Measurements from ENCODE around the gene STAT2. TPM values are rescaled to one million over a fixed set of nuclear protein-coding genes. Genes with fewer than 3 reads are reported as not detected.
"Not testable (repeated sequence)": the region's sequence is repeated elsewhere in the genome, so short reads cannot be mapped to it uniquely, and the experiment has no call there.

Gene STAT2
- total RNA-seq (100 to 1,000 TPM; 119 to 291 (median 182) TPM), polyA plus RNA-seq (10 to 100 TPM; 64.1 to 80.3 TPM), total RNA-seq (187 reads per million, percentile 92 among the genes with 10 or more reads in this experiment)

DNA sequence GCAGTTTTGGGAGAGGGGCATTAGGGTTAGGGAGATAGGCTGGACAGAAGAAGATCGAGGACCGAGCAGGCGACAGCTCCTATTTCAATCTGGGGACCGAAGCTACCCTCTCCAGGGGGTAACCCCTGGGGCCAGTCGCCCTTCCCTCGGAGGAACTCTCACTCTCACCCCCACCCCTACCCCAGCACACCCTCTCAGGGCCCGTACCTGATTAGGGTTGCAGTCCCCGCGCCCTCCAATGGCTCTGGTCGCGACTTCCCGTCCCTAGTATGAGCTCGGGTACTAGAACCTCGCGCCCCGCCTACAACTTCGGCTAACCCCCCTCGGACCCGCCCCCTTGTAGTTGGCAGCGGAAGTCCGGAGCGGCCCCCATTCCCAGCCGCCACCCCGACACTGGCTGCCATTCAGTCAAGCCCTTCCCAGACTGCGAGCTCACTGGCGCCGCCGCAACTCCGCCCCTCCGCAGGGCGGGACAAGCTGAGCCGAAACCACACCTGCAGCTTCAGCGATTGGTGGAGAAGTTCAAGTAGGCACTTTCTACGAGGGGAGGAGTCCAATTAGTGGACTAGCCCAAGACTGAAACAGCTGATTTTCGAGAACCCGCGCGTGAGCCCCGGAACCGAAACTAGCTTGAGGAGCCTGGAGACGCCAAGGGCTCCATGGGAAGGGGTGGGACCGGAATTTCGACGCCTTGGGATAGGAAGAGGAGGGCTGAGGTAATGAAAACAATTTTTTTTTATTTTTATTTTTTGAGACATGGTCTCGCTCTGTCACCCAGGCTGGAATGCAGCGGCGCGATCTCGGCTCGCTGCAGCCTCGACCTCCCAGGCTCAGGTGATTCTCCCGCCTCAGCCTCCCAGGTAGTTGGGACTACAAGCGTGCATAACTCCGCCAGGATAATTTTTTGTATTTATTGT lies at the start of gene STAT2:
Gene STAT2 (minus strand): TSS at position 257 of the 917 bp plus-strand sequence. CDS start 3,536 bp downstream, outside the sequence.
- ChIA-PET CTCF (interaction anchor here (0.5 to 2.3 kb wide), 17 partner anchors 9 to 765 kb away, joined by 3 to 17 read pairs (median 5); partner anchors contain the start of genes CNPY2, IL23A and TIMELESS), POLR2A (interaction anchor here (0.6 to 7.8 kb wide), 35 partner anchors 9 to 1857 kb away, joined by 3 to 156 read pairs (median 4); partner anchors contain the start of genes ATP5F1B, BLOC1S1, CNPY2 and IL23A)
- H3K9me3 Mint-ChIP-seq, result no peaks in the 10 kb centered on the region
- H3K27me3 ChIP-seq (ENCODE audit: control insufficient read depth in 2 of 2, insufficient read depth in 2 of 2, low read length in 2 of 2), result no peaks in the 10 kb centered on the region
- peaks cover 14 to 40% (median 27%) of the 10 kb centered on the region in 7 donors for H3K4me1 Mint-ChIP-seq
- H3K4me1 ChIP-seq (ENCODE audit: control insufficient read depth in 2 of 2, insufficient read depth in 2 of 2, low read length in 2 of 2), result peaks cover 16 to 17% of the 10 kb centered on the region in 2 donors
- peak within 1 kb of the TSS; percentile 79 for H3K27ac ChIP-seq (ENCODE audit: low read depth, low read length)
- peak within 1 kb of the TSS; percentile 90 to 98 (median 96) for H3K27ac Mint-ChIP-seq
- intact Hi-C loops (cut with micrococcal nuclease), result loop anchor here (1.0 to 2.0 kb wide), 22 partner anchors 22 to 543 kb away; partner anchors contain the start of genes CS (in 2 of the 2), IL23A (in 2 of the 2), NABP2 (in 2 of the 2) and SPRYD4 (in 2 of the 2)
- no peaks in the 10 kb centered on the region for H3K27me3 Mint-ChIP-seq
- DNase-seq, result peak; percentile 94 to 100 (median 99)
- H3K9me3 ChIP-seq (ENCODE audit: control insufficient read depth in 2 of 3, low read length in 3 of 3), result no peaks in the 10 kb centered on the region
- H3K36me3 ChIP-seq (ENCODE audit: control insufficient read depth in 2 of 3, insufficient read depth in 3 of 3, low read length in 3 of 3), result peaks cover 6 to 13% (median 10%) of the 10 kb centered on the region in 3 experiments
- ATAC-seq, result peak; percentile 97
- H3K36me3 Mint-ChIP-seq, result peaks cover 0 to 17% (median 5%) of the 10 kb centered on the region in 5 donors
- H3K4me3 Mint-ChIP-seq, result peak within 1 kb of the TSS; percentile 83 to 99 (median 96)
- H3K4me3 ChIP-seq (ENCODE audit: low read length), result peak within 1 kb of the TSS; percentile 89

DNA sequence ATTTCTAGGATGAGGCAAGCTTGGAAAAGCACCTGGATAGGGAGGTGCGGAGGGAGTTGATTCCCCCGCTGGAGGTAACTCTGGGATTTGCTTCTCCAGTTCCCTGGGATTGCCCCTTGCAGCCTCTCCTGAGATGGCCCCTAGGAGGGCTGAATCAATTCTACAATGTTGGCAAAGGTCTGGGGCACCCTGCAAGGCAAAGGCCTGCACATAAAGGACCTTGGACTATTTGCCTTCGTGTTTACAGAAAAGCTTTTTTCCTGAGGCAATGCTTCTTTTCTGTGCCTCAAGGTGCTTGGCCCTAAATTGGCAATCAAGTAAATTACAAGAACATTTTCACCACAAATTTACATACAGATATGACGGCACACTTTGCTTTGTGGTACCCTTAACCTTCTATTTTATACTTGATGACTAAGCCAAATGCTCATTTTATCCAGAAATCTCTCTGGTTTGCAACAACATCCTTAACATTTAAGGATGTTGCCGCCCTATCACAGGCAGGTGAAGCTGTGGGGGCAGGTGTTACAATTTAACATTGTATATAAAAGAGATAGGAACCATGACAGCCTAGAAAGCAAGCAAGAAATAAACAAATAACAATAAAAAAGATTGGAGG lies 49.0 kb upstream of the STAT2 start:
- Mint-ChIP-seq H3K27me3 (no peaks in the 10 kb centered on the region), H3K4me3 (no peak overlapping the region), H3K9me3 (no peaks in the 10 kb centered on the region), H3K4me1 (no peaks in the 10 kb centered on the region), H3K36me3 (no peaks in the 10 kb centered on the region), H3K27ac (no peak overlapping the region)
- Histone ChIP-seq H3K36me3 (ENCODE audit: control insufficient read depth in 2 of 3, insufficient read depth in 3 of 3, low read length in 3 of 3) (no peaks in the 10 kb centered on the region), H3K27me3 (ENCODE audit: control insufficient read depth in 2 of 2, insufficient read depth in 2 of 2, low read length in 2 of 2) (no peaks in the 10 kb centered on the region), H3K9me3 (ENCODE audit: control insufficient read depth in 2 of 3, low read length in 3 of 3) (no peaks in the 10 kb centered on the region), H3K4me3 (ENCODE audit: low read length) (no peak overlapping the region), H3K27ac (ENCODE audit: low read depth, low read length) (no peak overlapping the region), H3K4me1 (ENCODE audit: control insufficient read depth in 2 of 2, insufficient read depth in 2 of 2, low read length in 2 of 2) (no peaks in the 10 kb centered on the region)
- no peak for DNase-seq
- CTCF ChIA-PET, result no interaction called here
- POLR2A ChIA-PET, result no interaction called here
- intact Hi-C loops (cut with micrococcal nuclease), result no loop called here
- ATAC-seq, result no peak

DNA sequence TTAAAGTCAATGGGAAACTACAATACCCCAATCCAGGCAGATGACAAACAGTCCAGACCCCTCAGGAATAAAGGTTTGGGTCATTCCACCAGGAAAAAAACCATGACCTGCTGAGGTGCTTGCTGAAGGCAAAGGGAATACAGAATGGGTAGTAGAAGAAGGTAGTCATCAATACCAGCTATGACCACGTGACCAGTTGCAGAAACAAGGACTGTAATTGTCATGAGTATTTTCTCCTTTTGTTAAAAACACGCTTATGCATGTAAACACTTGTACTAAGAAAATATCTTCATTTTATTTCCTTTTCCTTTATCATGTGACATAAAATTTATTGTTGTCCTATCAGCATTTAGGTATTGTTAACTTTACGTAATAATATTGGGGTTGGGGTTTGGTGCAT lies 44.3 kb upstream of the STAT2 start:
- H3K27ac Mint-ChIP-seq; H3K36me3 Mint-ChIP-seq; ATAC-seq; H3K4me1 ChIP-seq (ENCODE audit: control insufficient read depth in 2 of 2, insufficient read depth in 2 of 2, low read length in 2 of 2); POLR2A ChIA-PET; H3K4me3 Mint-ChIP-seq; H3K4me3 ChIP-seq (ENCODE audit: low read length); H3K9me3 ChIP-seq (ENCODE audit: control insufficient read depth in 2 of 3, low read length in 3 of 3); H3K36me3 ChIP-seq (ENCODE audit: control insufficient read depth in 2 of 3, insufficient read depth in 3 of 3, low read length in 3 of 3); H3K9me3 Mint-ChIP-seq; H3K27me3 ChIP-seq (ENCODE audit: control insufficient read depth in 2 of 2, insufficient read depth in 2 of 2, low read length in 2 of 2); H3K27ac ChIP-seq (ENCODE audit: low read depth, low read length); DNase-seq; H3K4me1 Mint-ChIP-seq; CTCF ChIA-PET; H3K27me3 Mint-ChIP-seq; intact Hi-C loops (cut with micrococcal nuclease): not testable (repeated sequence)

DNA sequence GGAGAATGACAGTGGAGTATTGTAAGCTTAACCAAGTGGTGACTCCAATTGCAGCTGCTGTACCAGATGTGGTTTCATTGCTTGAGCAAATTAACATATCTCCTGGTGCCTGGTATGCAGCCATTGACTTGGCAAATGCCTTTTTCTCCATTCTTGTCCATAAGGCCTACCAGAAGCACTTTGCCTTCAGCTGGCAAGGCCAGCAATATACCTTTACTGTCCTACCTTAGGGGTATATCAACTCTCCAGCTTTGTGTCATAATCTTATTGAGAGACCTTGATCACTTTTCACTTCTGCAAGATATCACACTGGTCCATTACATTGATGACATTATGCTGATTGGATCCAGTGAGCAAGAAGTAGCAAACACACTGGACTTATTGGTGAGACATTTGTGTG lies 41.7 kb upstream of the STAT2 start:
- H3K4me3 ChIP-seq (ENCODE audit: low read length); H3K4me1 Mint-ChIP-seq; H3K27me3 ChIP-seq (ENCODE audit: control insufficient read depth in 2 of 2, insufficient read depth in 2 of 2, low read length in 2 of 2); H3K27ac ChIP-seq (ENCODE audit: low read depth, low read length); CTCF ChIA-PET; intact Hi-C loops (cut with micrococcal nuclease); H3K27ac Mint-ChIP-seq; H3K36me3 ChIP-seq (ENCODE audit: control insufficient read depth in 2 of 3, insufficient read depth in 3 of 3, low read length in 3 of 3); POLR2A ChIA-PET; H3K27me3 Mint-ChIP-seq; H3K9me3 ChIP-seq (ENCODE audit: control insufficient read depth in 2 of 3, low read length in 3 of 3); ATAC-seq; H3K4me1 ChIP-seq (ENCODE audit: control insufficient read depth in 2 of 2, insufficient read depth in 2 of 2, low read length in 2 of 2); DNase-seq; H3K4me3 Mint-ChIP-seq: not testable (repeated sequence)
- H3K9me3 Mint-ChIP-seq, result peaks cover 0 to 19% (median 9%) of the 10 kb centered on the region in 11 donors
- H3K36me3 Mint-ChIP-seq, result peaks cover 0 to 12% (median 8%) of the 10 kb centered on the region in 5 donors

DNA sequence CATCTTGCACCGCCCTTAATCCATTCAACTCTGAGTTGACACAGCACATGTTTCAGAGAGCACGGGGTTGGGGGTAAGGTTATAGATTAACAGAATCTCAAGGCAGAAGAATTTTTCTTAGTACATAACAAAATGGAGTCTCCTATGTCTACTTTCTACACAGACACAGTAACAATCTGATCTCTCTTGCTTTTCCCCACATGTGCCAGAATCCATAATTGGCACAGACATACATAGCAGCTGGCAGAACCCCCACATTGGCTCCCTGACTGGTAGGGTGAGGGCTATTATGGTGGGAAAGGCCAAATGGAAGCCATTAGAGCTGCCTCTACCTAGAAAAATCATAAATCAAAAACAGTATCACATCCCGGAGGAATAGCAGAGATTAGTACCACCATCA lies 41.2 kb upstream of the STAT2 start:
- H3K4me3 Mint-ChIP-seq; H3K27me3 Mint-ChIP-seq; H3K4me1 ChIP-seq (ENCODE audit: control insufficient read depth in 2 of 2, insufficient read depth in 2 of 2, low read length in 2 of 2); POLR2A ChIA-PET; ATAC-seq; H3K27ac ChIP-seq (ENCODE audit: low read depth, low read length); DNase-seq; H3K4me3 ChIP-seq (ENCODE audit: low read length); CTCF ChIA-PET; H3K9me3 ChIP-seq (ENCODE audit: control insufficient read depth in 2 of 3, low read length in 3 of 3); H3K36me3 ChIP-seq (ENCODE audit: control insufficient read depth in 2 of 3, insufficient read depth in 3 of 3, low read length in 3 of 3); intact Hi-C loops (cut with micrococcal nuclease); H3K4me1 Mint-ChIP-seq; H3K27me3 ChIP-seq (ENCODE audit: control insufficient read depth in 2 of 2, insufficient read depth in 2 of 2, low read length in 2 of 2); H3K27ac Mint-ChIP-seq: not testable (repeated sequence)
- H3K36me3 Mint-ChIP-seq, result peaks cover 0 to 12% (median 8%) of the 10 kb centered on the region in 5 donors
- peaks cover 0 to 19% (median 9%) of the 10 kb centered on the region in 11 donors for H3K9me3 Mint-ChIP-seq

DNA sequence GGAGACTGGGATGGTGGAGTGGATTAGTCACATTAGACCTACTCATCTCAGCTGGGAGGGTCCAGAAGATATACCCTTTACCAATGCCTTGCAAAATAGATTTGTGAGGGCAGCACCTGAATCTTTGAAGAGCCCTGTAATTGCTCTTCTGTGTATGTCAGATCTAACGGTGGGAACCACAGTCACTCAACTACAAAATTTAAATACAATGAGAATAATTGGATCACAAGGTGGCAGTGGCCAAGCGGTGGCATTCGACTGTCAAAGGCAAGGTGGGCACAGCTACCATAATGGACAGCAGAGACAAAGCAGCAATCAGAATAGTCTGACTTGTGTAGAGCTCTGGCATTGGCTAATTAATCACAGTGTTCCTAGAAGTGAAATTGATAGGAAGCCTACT lies 39.6 kb upstream of the STAT2 start:
- H3K27ac ChIP-seq (ENCODE audit: low read depth, low read length); CTCF ChIA-PET; H3K9me3 ChIP-seq (ENCODE audit: control insufficient read depth in 2 of 3, low read length in 3 of 3); H3K4me1 Mint-ChIP-seq; DNase-seq; H3K4me3 ChIP-seq (ENCODE audit: low read length); H3K36me3 ChIP-seq (ENCODE audit: control insufficient read depth in 2 of 3, insufficient read depth in 3 of 3, low read length in 3 of 3); H3K27me3 Mint-ChIP-seq; H3K27ac Mint-ChIP-seq; H3K4me1 ChIP-seq (ENCODE audit: control insufficient read depth in 2 of 2, insufficient read depth in 2 of 2, low read length in 2 of 2); intact Hi-C loops (cut with micrococcal nuclease); H3K27me3 ChIP-seq (ENCODE audit: control insufficient read depth in 2 of 2, insufficient read depth in 2 of 2, low read length in 2 of 2); POLR2A ChIA-PET; H3K4me3 Mint-ChIP-seq; ATAC-seq: not testable (repeated sequence)
- Mint-ChIP-seq H3K36me3 (peaks cover 0 to 12% (median 8%) of the 10 kb centered on the region in 5 donors), H3K9me3 (peaks cover 0 to 19% (median 9%) of the 10 kb centered on the region in 11 donors)

Data from naive thymus-derived CD4-positive, alpha-beta T cell (primary cell).